Transverse colon (tissue), 4 donors: ENCODE data around the gene ADK. TPM values are rescaled to one million over a fixed set of nuclear protein-coding genes. Genes with fewer than 3 reads are reported as not detected.

Experiments
- DNase-seq: peaks from one replicate; pipeline ENCODE4 v3.0.0-alpha.2; 2019
- H3K27ac ChIP-seq, 4 donors: fragments of 200-600 bp; sonication (generic); 2 replicates each; pipeline ENCODE4 v1.5.1; 2016 to 2018; ENCODE audit warnings: inconsistent platforms in 4 of 4
- H3K27me3 ChIP-seq: fragments of 200-600 bp; sonication (generic); 2 replicates; pipeline ENCODE4 v1.5.1; 2017; ENCODE audit warnings: inconsistent platforms
- H3K36me3 ChIP-seq, 4 donors: fragments of 200-600 bp; sonication (generic); 2 replicates each; pipeline ENCODE4 v1.5.1; 2017 to 2019; ENCODE audit warnings: inconsistent platforms in 4 of 4
- H3K4me1 ChIP-seq, 4 donors: fragments of 200-600 bp; sonication (generic); 2 replicates each; pipeline ENCODE4 v1.5.1; 2017 to 2020; ENCODE audit warnings: inconsistent platforms in 4 of 4
- H3K4me3 ChIP-seq, 4 donors: fragments of 200-600 bp; sonication (generic); 1 replicate in 1 of 4; 2 replicates in 3 of 4; pipeline versions ENCODE4 v1.5.1 to v1.6.1; 2017 to 2019; ENCODE audit warnings: inconsistent platforms in 4 of 4
- H3K9me3 ChIP-seq, 2 donors: fragments of 200-600 bp; sonication (generic); 2 replicates each; pipeline ENCODE4 v1.5.1; 2017 to 2019; ENCODE audit warnings: inconsistent platforms in 2 of 2
- EP300 ChIP-seq: sonication (generic); formaldehyde crosslinking; IDR thresholded peaks from one replicate; pipeline ENCODE4 v1.6.1; 2017; ENCODE audit warnings: antibody characterized with exemption, low read depth
- POLR2A ChIP-seq: fragments of 450-650 bp; IDR thresholded peaks from one replicate; pipeline ENCODE4 v1.6.1; 2016; ENCODE audit warnings: antibody characterized with exemption, mild to moderate bottlenecking, moderate library complexity
- POLR2AphosphoS5 ChIP-seq, 3 donors: sonication (generic); formaldehyde crosslinking; IDR thresholded peaks; one replicate each; pipeline ENCODE4 v1.6.1; 2016; ENCODE audit warnings: antibody characterized with exemption in 3 of 3
- WGBS, 2 donors: methylation state at CpG; one replicate each; pipeline ENCODE4 v1.1.5; 2018; ENCODE audit warnings: low coverage in 1 of 2; 5-methylcytosine and 5-hydroxymethylcytosine counted together
- in situ Hi-C, 4 donors: fragments of 200-750 bp; cut with MboI; loops; one replicate each; pipeline versions ENCODE4 v1.15.0 to v1.15.1; 2017; ENCODE audit warnings: low sequenced_read_pairs in 3 of 4, low pct_ligation_motif_present in 1 of 4, low pct_unique_long_range_greater_than_20kb in 1 of 4
- intact Hi-C: fragments of 100-400 bp; cut with DNase I; formaldehyde crosslinking; loops from one replicate; pipeline ENCODE4 v1.15.1; 2023; ENCODE audit warnings: low total_unique reads
- total RNA-seq, 4 donors: library from RNA; depleted of rRNA; stranded (reverse); fragments of >200 nt; gene quantifications; one replicate each; pipeline ENCODE4 v1.1.0, GENCODE V29; 2016
- TF ChIP-seq, protein P1 (sequence below), 5 experiments: fragments of 200-600 bp in 3 of 5; fragments of 450-650 bp in 2 of 5; sonication (generic) in 3 of 5; IDR thresholded peaks; 1 replicate in 2 of 5; 2 replicates in 3 of 5; pipeline ENCODE4 v1.5.1; 2016 to 2017; ENCODE audit warnings: antibody characterized with exemption in 5 of 5, inconsistent platforms in 3 of 5, mild to moderate bottlenecking in 2 of 5, moderate library complexity in 1 of 5

ADK gene
- total RNA-seq, 4 donors from 2014 or later, result 6.8 to 25.2 (median 14.8) TPM

DNA sequence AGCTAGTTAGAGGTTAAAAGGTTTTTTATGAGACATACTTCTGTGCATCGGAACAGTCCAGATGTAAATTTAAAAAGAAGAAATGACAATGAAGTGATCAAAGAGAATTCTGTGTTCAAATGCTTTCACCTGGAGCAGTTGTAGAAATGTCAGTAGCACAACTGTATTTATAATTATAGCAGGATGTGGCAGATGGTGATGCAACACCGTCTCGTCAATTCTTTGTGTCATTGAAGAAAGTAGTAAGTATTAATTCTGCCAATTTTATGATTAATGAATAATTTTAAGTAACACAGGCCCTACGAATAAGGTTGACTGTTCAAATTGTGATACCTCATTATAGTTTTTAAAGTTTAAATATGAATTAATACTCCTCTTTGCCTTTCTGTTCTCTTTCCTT, 171.1 kb downstream of the ADK start:
- intact Hi-C loops (no loop called here), in situ Hi-C loops (no loop called here)
- H3K27ac ChIP-seq, result no peak overlapping the region
- H3K4me3 ChIP-seq, result no peak overlapping the region
- DNase-seq, result no peak
- H3K36me3 ChIP-seq, result peaks cover 0 to 7% (median 0%) of the 10 kb centered on the region in 4 donors
- 84 to 90% methylated on average over 4 of the region's 4 CpGs for WGBS, 2 donors
- no peaks in the 10 kb centered on the region for H3K27me3 ChIP-seq
- TF ChIP-seq, protein P1, sequence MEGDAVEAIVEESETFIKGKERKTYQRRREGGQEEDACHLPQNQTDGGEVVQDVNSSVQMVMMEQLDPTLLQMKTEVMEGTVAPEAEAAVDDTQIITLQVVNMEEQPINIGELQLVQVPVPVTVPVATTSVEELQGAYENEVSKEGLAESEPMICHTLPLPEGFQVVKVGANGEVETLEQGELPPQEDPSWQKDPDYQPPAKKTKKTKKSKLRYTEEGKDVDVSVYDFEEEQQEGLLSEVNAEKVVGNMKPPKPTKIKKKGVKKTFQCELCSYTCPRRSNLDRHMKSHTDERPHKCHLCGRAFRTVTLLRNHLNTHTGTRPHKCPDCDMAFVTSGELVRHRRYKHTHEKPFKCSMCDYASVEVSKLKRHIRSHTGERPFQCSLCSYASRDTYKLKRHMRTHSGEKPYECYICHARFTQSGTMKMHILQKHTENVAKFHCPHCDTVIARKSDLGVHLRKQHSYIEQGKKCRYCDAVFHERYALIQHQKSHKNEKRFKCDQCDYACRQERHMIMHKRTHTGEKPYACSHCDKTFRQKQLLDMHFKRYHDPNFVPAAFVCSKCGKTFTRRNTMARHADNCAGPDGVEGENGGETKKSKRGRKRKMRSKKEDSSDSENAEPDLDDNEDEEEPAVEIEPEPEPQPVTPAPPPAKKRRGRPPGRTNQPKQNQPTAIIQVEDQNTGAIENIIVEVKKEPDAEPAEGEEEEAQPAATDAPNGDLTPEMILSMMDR (IDR thresholded peaks at IDR 0.05), result no peak
- TF ChIP-seq EP300, result no peak
- no peak for TF ChIP-seq POLR2AphosphoS5 (IDR thresholded peaks at IDR 0.05)
- no peak for TF ChIP-seq POLR2A
- H3K9me3 ChIP-seq, result peaks cover 7 to 13% of the 10 kb centered on the region in 2 donors
- H3K4me1 ChIP-seq, result no peaks in the 10 kb centered on the region

DNA sequence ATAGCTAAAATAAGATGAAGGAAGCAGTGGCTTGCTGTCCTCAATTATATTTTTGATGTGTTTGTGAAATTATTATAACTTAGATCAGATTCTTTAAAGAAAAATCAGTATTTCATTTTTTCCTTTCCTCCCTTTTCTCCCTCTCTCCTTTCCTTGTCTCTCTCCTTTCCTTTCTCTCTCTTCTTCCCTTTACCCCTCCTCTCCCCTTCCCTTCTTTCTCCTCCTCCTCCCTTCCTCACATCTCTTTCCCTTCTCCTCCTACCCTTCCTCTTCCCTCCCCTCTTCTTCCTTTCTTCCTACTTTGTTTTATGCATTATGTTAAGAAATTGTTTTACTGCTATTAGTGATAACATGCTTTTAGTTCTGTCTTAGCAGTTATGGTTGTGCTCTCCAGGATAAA, 171.5 kb downstream of the ADK start:
- H3K27ac ChIP-seq, result no peak overlapping the region

DNA sequence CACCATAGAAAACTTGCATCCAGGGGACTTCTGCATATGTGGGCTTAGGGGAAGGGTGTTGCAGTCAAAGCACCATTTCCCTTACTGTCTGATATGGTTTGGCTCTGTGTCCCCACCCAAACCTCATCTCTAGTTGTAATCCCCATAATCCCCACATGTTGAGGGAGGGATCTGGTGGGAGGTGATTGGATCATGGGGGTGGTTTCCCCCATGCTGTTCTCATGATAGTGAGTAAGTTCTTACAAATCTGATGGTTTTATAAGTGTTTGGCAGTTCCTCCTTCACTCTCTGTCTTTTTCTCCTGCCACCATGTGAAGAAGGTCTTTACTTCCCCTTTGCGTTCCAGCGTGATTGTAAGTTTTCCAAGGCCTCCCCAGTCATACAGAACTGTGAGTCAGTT, 177.4 kb downstream of the ADK start:
- in situ Hi-C loops, result no loop called here
- intact Hi-C loops, result no loop called here

More for the DNA sequence above, 171.5 kb downstream of the ADK start:
- Histone ChIP-seq H3K4me1 (no peaks in the 10 kb centered on the region), H3K4me3 (no peak overlapping the region), H3K36me3 (peaks cover 0 to 7% (median 0%) of the 10 kb centered on the region in 4 donors), H3K9me3 (peaks cover 7 to 13% of the 10 kb centered on the region in 2 donors), H3K27me3 (no peaks in the 10 kb centered on the region)
- in situ Hi-C loops, result no loop called here
- no peak for DNase-seq
- TF ChIP-seq EP300 (no peak), POLR2AphosphoS5 (IDR thresholded peaks at IDR 0.05) (no peak), POLR2A (no peak)
- TF ChIP-seq, protein P1 (IDR thresholded peaks at IDR 0.05), result no peak
- intact Hi-C loops, result no loop called here

DNA sequence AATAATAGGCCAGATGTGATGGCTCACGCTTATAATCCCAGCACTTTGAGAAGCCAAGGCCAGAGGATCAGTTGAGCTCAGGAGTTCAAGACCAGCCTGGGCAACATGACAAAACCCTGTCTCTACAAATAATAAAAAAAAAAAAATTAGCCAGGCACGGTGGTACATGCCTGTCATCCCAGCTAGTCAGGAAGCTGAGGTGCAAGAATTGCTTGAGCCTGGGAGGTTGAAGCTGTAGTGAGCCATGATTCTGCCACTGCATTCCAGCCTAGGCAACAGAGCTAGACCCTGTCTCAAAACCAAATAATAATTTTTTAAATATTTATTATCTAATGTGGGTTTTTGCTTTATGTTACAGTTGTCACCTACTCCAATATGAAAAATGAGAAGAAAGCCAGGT, 178.9 kb downstream of the ADK start:
- in situ Hi-C loops (no loop called here), intact Hi-C loops (no loop called here)
- Histone ChIP-seq H3K27ac (no peak overlapping the region), H3K9me3 (peaks cover 0 to 5% of the 10 kb centered on the region in 2 donors), H3K4me3 (no peak overlapping the region), H3K4me1 (no peaks in the 10 kb centered on the region), H3K36me3 (no peaks in the 10 kb centered on the region), H3K27me3 (no peaks in the 10 kb centered on the region)
- TF ChIP-seq POLR2AphosphoS5 (IDR thresholded peaks at IDR 0.05) (no peak), EP300 (no peak), POLR2A (no peak)
- TF ChIP-seq, protein P1 (IDR thresholded peaks at IDR 0.05), result no peak
- WGBS, 2 donors, result 56 to 83% methylated on average over 2 of the region's 2 CpGs
- no peak for DNase-seq

More for the DNA sequence above, 177.4 kb downstream of the ADK start:
- H3K4me1 ChIP-seq, result no peaks in the 10 kb centered on the region
- H3K4me3 ChIP-seq, result no peak overlapping the region
- H3K27me3 ChIP-seq, result no peaks in the 10 kb centered on the region
- H3K27ac ChIP-seq, result no peak overlapping the region
- no peaks in the 10 kb centered on the region for H3K9me3 ChIP-seq
- DNase-seq, result no peak
- 90% methylated on average over 2 of the region's 2 CpGs; no CpG with 5 or more reads in 1 of the 2 donors for WGBS, 2 donors
- H3K36me3 ChIP-seq, result no peaks in the 10 kb centered on the region
- no peak for TF ChIP-seq POLR2A

DNA sequence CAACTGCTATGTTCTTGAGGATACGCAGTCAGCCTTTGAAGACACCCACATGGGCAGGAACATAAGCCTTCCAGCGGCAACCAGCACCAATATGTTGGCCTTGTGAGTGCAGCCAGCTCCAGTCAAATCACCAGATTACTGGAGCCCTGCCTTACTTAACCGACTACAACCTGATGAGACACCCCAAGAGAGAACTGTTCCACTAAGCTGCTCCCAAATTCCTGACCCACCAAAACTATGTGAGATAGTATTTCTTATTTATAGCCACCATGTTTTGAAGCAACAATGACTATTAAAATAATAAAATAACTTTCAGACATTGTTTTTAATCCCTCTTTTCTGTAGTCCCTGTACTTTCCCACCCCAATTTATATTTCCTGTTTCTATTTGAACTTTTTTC, 179.6 kb downstream of the ADK start:
- Histone ChIP-seq H3K4me3 (no peak overlapping the region), H3K36me3 (no peaks in the 10 kb centered on the region), H3K9me3 (peaks cover 0 to 5% of the 10 kb centered on the region in 2 donors), H3K27me3 (no peaks in the 10 kb centered on the region), H3K4me1 (no peaks in the 10 kb centered on the region), H3K27ac (no peak overlapping the region)
- TF ChIP-seq, protein P1 (IDR thresholded peaks at IDR 0.05), result no peak
- TF ChIP-seq POLR2AphosphoS5 (IDR thresholded peaks at IDR 0.05) (no peak), POLR2A (no peak), EP300 (no peak)
- WGBS, 2 donors, result 96 to 100% methylated on average over 1 to 3 of the region's 3 CpGs
- DNase-seq, result no peak
- in situ Hi-C loops, result no loop called here
- intact Hi-C loops, result no loop called here
